IPS-20b (cell line): Measurements from ENCODE around the gene FEZ2.
"Not testable (repeated sequence)": the region's sequence is repeated elsewhere in the genome, so short reads cannot be mapped to it uniquely, and the experiment has no call there.

Experiments
- H3K27ac ChIP-seq: one replicate; pipeline ENCODE4 v1.5.1; 2013; ENCODE audit warnings: low read length
- H3K27me3 ChIP-seq: 2 replicates; pipeline ENCODE4 v1.6.1; 2013; ENCODE audit warnings: mild to moderate bottlenecking, low read length, inconsistent platforms; ENCODE audit not compliant: insufficient read depth
- H3K36me3 ChIP-seq: 2 replicates; pipeline ENCODE4 v1.6.1; 2013; ENCODE audit warnings: low read depth, mild to moderate bottlenecking, inconsistent platforms, low read length, moderate library complexity; ENCODE audit not compliant: insufficient read depth
- H3K4me1 ChIP-seq: 2 replicates; pipeline ENCODE4 v1.6.1; 2013; ENCODE audit warnings: mild to moderate bottlenecking, control low read depth, inconsistent platforms, low read length, moderate library complexity; ENCODE audit not compliant: insufficient read depth
- H3K4me3 ChIP-seq: 2 replicates; pipeline ENCODE4 v1.5.1; 2013; ENCODE audit warnings: mild to moderate bottlenecking, low read length, inconsistent platforms
- H3K9ac ChIP-seq: 2 replicates; pipeline ENCODE4 v1.6.1; 2013; ENCODE audit warnings: low read depth, mild to moderate bottlenecking, inconsistent platforms, low read length, moderate library complexity
- H3K9me3 ChIP-seq: 2 replicates; pipeline ENCODE4 v1.6.1; 2013; ENCODE audit warnings: mild to moderate bottlenecking, low read depth, low read length, inconsistent platforms; ENCODE audit not compliant: insufficient read depth

Gene FEZ2

GRCh38 chr2:36611316-36611990 lies 13.5 kb upstream of the FEZ2 start:
- Histone ChIP-seq H3K9me3 (no peaks in the 10 kb centered on the region), H3K36me3 (no peaks in the 10 kb centered on the region), H3K4me3 (no peak overlapping the region), H3K27me3 (no peaks in the 10 kb centered on the region), H3K4me1 (peaks cover 16% of the 10 kb centered on the region; the same call in 1 of the 2 replicates), H3K27ac (no peak overlapping the region), H3K9ac (no peak overlapping the region)

- no peaks in the 10 kb centered on the region for H3K27me3 ChIP-seq
- H3K36me3 ChIP-seq, result no peaks in the 10 kb centered on the region
- no peak overlapping the region for H3K4me3 ChIP-seq
- H3K4me1 ChIP-seq, result peaks cover 3% of the 10 kb centered on the region; the same call in 1 of the 2 replicates
- no peaks in the 10 kb centered on the region for H3K9me3 ChIP-seq
- H3K9ac ChIP-seq, result no peak overlapping the region
- H3K27ac ChIP-seq, result no peak overlapping the region
These were observed 11.5 kb upstream of the FEZ2 start for GRCh38 chr2:36609507-36609906.

- Histone ChIP-seq H3K4me1 (peaks cover 3% of the 10 kb centered on the region; the same call in 1 of the 2 replicates), H3K36me3 (no peaks in the 10 kb centered on the region), H3K27ac (no peak overlapping the region), H3K9ac (no peak overlapping the region), H3K27me3 (no peaks in the 10 kb centered on the region), H3K4me3 (no peak overlapping the region), H3K9me3 (no peaks in the 10 kb centered on the region)
These were observed 10.0 kb upstream of the FEZ2 start for GRCh38 chr2:36607947-36608346.

DNA sequence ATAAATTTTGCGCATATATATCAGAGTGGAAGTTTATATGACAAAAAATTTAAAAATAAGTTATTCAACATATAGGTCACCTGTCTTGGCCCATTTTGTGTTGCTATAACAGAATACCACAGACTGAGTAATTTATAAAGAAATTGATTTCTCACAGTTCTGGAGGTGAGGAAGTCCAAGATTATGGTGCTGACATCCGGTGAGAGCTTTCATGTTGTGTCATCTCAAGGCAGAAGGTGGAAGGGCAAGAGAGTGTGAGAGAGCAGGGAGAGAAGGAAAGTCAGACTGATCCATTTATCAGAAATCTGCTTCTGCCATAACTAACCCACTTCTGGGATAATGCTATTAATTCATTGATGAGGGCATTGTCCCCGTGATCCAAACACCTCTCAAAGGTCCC lies 9.0 kb upstream of the FEZ2 start:
- Histone ChIP-seq H3K4me1 (no peaks in the 10 kb centered on the region), H3K9me3 (no peaks in the 10 kb centered on the region)

GRCh38 chr2:36605273-36605672 lies 7.3 kb upstream of the FEZ2 start:
- Histone ChIP-seq H3K27me3 (no peaks in the 10 kb centered on the region), H3K36me3 (no peaks in the 10 kb centered on the region)

More for the DNA sequence above, 9.0 kb upstream of the FEZ2 start:
- no peak overlapping the region for H3K27ac ChIP-seq
- no peaks in the 10 kb centered on the region for H3K27me3 ChIP-seq
- no peak overlapping the region for H3K9ac ChIP-seq
- no peak overlapping the region for H3K4me3 ChIP-seq
- H3K36me3 ChIP-seq, result no peaks in the 10 kb centered on the region

GRCh38 chr2:36603629-36604028 lies 5.7 kb upstream of the FEZ2 start:
- H3K27ac ChIP-seq, H3K9me3 ChIP-seq, H3K27me3 ChIP-seq, H3K4me3 ChIP-seq, H3K9ac ChIP-seq, H3K36me3 ChIP-seq, H3K4me1 ChIP-seq: not testable (repeated sequence)

More at GRCh38 chr2:36605273-36605672, 7.3 kb upstream of the FEZ2 start:
- Histone ChIP-seq H3K9ac (no peak overlapping the region), H3K4me1 (no peaks in the 10 kb centered on the region), H3K9me3 (no peaks in the 10 kb centered on the region), H3K27ac (no peak overlapping the region), H3K4me3 (no peak overlapping the region)

DNA sequence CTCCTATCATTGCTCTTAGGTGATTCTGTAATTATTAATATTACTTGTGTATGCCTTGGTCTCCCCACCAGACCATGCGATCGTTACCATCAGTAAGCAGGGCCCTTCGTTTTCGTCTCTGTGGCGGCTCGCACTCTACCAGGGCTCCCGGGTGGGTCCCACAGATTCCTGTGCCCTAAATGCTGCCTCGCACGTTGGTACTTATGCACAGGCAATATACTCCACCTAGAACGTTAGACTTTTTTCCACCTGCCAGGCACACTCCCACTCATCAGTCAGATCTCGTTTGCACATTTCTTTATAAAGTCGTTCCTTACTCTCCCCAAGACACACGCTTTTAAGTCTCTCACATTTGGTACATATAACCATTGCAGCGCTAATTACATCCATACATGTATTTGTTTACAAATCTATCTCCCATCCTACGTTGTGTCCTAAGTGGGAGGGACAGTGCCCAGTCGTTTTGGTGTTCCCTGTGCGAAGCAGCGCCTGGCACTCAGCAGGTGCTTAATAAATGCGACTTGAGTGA lies 901 bp downstream of the FEZ2 start:
- Histone ChIP-seq H3K36me3 (no peaks in the 10 kb centered on the region; the same call in 1 of the 2 replicates), H3K27ac (no peak overlapping the region), H3K9ac (peak overlapping the region; percentile 64; the same call in 1 of the 2 replicates), H3K4me1 (peaks cover 12% of the 10 kb centered on the region; the same call in 1 of the 2 replicates), H3K4me3 (peak overlapping the region; percentile 85), H3K27me3 (peaks cover 35% of the 10 kb centered on the region), H3K9me3 (no peaks in the 10 kb centered on the region)

GRCh38 chr2:36596397-36596796 lies 1.6 kb downstream of the FEZ2 start:
- Histone ChIP-seq H3K36me3 (no peaks in the 10 kb centered on the region; the same call in 1 of the 2 replicates), H3K9me3 (no peaks in the 10 kb centered on the region), H3K4me1 (peaks cover 12% of the 10 kb centered on the region; the same call in 1 of the 2 replicates), H3K9ac (no peak overlapping the region), H3K27me3 (peaks cover 35% of the 10 kb centered on the region), H3K27ac (no peak overlapping the region), H3K4me3 (peak overlapping the region; percentile 85; the same call in 1 of the 2 replicates)

DNA sequence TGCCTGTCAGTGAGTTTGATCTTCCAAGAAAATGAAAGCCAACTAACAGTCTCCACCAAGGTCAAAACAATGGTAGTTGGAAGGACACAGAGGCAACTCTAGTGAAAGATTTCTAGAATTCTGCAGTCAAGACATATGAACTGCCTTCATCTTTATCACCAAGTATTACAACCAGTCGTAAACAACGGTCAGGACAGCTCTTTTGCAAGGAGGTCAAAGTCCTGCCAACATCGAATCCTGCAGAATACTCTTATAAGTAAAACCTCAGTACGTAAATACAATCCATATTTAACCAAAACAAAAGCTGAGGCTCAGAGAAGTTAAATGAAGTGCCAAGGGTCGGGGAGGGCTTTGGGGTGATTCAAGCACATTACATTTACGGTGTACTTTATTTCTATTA lies 3.1 kb downstream of the FEZ2 start:
- Histone ChIP-seq H3K27me3 (peaks cover 35% of the 10 kb centered on the region), H3K27ac (no peak overlapping the region), H3K9me3 (no peaks in the 10 kb centered on the region), H3K4me1 (peaks cover 12% of the 10 kb centered on the region; the same call in 1 of the 2 replicates), H3K36me3 (peaks cover 8% of the 10 kb centered on the region), H3K4me3 (no peak overlapping the region), H3K9ac (no peak overlapping the region)

DNA sequence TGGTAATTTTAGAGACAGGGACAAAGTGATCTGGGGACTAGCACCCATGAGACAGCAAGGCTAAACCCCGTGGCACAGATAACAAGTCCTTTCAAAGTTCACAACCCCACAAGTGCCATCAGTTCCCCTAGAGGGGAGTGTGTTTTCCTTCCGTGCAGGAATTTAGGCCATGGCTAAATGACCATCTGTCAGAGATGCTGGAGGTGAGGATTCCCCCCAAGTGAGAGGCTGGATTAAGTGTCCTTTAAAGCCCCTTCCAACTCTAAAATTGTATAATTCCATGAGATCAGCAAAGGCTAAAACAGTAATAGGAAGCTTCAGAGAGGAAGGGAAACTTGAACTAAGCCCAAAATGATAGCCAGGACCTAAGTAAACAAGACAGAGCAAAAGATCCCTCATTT lies 8.7 kb downstream of the FEZ2 start:
- peaks cover 44% of the 10 kb centered on the region for H3K36me3 ChIP-seq

DNA sequence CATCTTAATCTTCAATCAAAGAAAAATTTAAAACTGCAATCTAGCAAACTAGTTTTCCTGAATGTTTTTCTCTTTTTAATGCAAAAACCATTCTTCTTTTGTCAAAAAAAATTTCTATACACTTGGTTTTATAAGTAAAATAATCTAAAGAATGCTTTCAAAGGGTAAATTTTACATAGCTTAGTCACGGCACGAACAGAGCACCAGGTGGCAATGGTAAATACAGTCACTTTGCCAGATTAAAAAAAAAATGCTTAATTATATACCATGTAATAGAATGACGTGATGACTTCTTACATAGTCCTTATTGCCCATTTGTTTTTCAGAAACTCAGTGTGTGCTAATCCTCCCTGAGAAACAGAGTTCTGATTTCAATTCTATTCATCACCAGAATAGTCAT lies 10.4 kb downstream of the FEZ2 start:
- H3K4me1 ChIP-seq, result no peaks in the 10 kb centered on the region
- H3K9me3 ChIP-seq, result no peaks in the 10 kb centered on the region
- peaks cover 60% of the 10 kb centered on the region for H3K36me3 ChIP-seq
- H3K27me3 ChIP-seq, result no peaks in the 10 kb centered on the region
- no peak overlapping the region for H3K4me3 ChIP-seq
- no peak overlapping the region for H3K27ac ChIP-seq
- no peak overlapping the region for H3K9ac ChIP-seq

More for the DNA sequence above, 8.7 kb downstream of the FEZ2 start:
- Histone ChIP-seq H3K27ac (no peak overlapping the region), H3K4me3 (no peak overlapping the region), H3K9me3 (no peaks in the 10 kb centered on the region), H3K4me1 (no peaks in the 10 kb centered on the region), H3K27me3 (no peaks in the 10 kb centered on the region), H3K9ac (no peak overlapping the region)

GRCh38 chr2:36587101-36587500 lies 10.9 kb downstream of the FEZ2 start:
- Histone ChIP-seq H3K27me3 (no peaks in the 10 kb centered on the region), H3K27ac (no peak overlapping the region), H3K9ac (no peak overlapping the region), H3K4me1 (no peaks in the 10 kb centered on the region), H3K4me3 (no peak overlapping the region), H3K9me3 (no peaks in the 10 kb centered on the region), H3K36me3 (peaks cover 64% of the 10 kb centered on the region)
